ENCODE results near the gene CUL9. TPM values are rescaled to one million over a fixed set of nuclear protein-coding genes. Genes with fewer than 3 reads are reported as not detected.

The CUL9 gene
- total RNA-seq, 4 donors from 2014 or later, result 31.0 to 52.6 (median 38.8) TPM

GRCh38 chr6:43173591-43174262 lies 8.3 kb upstream of the CUL9 start:
- TF ChIP-seq POLR2A (IDR thresholded peaks at IDR 0.05), result no peak
- TF ChIP-seq CTCF (IDR thresholded peaks at IDR 0.05), result no peak
- Histone ChIP-seq H3K27me3 (no peaks in the 10 kb centered on the region), H3K4me1 (peaks cover 8 to 13% of the 10 kb centered on the region in 2 donors), H3K4me3 (peak overlapping the region; percentile 80 to 100), H3K36me3 (no peaks in the 10 kb centered on the region), H3K9me3 (no peaks in the 10 kb centered on the region), H3K27ac (peak overlapping the region; percentile 97 to 100)
- intact Hi-C loops (cut with DNase I; ENCODE audit: low total_unique reads), result no loop called here
- DNase-seq, result no peak

GRCh38 chr6:43174263-43175112 lies 7.5 kb upstream of the CUL9 start:
- peak in 3 of 4 experiments; percentile 19 to 48 (median 29) for TF ChIP-seq CTCF (IDR thresholded peaks at IDR 0.05)
- TF ChIP-seq POLR2A (IDR thresholded peaks at IDR 0.05), result peak; percentile 70 to 77
- Histone ChIP-seq H3K9me3 (no peaks in the 10 kb centered on the region), H3K4me3 (peak overlapping the region; percentile 80 to 100), H3K4me1 (peaks cover 8 to 13% of the 10 kb centered on the region in 2 donors), H3K27me3 (no peaks in the 10 kb centered on the region), H3K36me3 (no peaks in the 10 kb centered on the region), H3K27ac (peak overlapping the region; percentile 97 to 100)
- DNase-seq, result peak; percentile 95 to 98
- intact Hi-C loops (cut with DNase I; ENCODE audit: low total_unique reads), result no loop called here

GRCh38 chr6:43175676-43176422 lies 6.1 kb upstream of the CUL9 start:
- no peaks in the 10 kb centered on the region for H3K27me3 ChIP-seq
- peak overlapping the region; percentile 13 to 97 for H3K27ac ChIP-seq
- TF ChIP-seq CTCF (IDR thresholded peaks at IDR 0.05), result no peak
- no peak for TF ChIP-seq POLR2A (IDR thresholded peaks at IDR 0.05)
- H3K36me3 ChIP-seq, result no peaks in the 10 kb centered on the region
- peaks cover 8 to 13% of the 10 kb centered on the region in 2 donors for H3K4me1 ChIP-seq
- no peaks in the 10 kb centered on the region for H3K9me3 ChIP-seq
- intact Hi-C loops (cut with DNase I; ENCODE audit: low total_unique reads), result no loop called here
- DNase-seq, result no peak
- H3K4me3 ChIP-seq, result no peak overlapping the region

- no peak for DNase-seq
- Histone ChIP-seq H3K36me3 (no peaks in the 10 kb centered on the region), H3K27ac (peak overlapping the region in 1 of 2 donors; percentile 97)
Observed at GRCh38 chr6:43176423-43176786, 5.6 kb upstream of the CUL9 start.

More at GRCh38 chr6:43176423-43176786, 5.6 kb upstream of the CUL9 start:
- peaks cover 8 to 13% of the 10 kb centered on the region in 2 donors for H3K4me1 ChIP-seq
- H3K9me3 ChIP-seq, result no peaks in the 10 kb centered on the region
- H3K27me3 ChIP-seq, result no peaks in the 10 kb centered on the region
- no peak for TF ChIP-seq POLR2A (IDR thresholded peaks at IDR 0.05)
- no peak for TF ChIP-seq CTCF (IDR thresholded peaks at IDR 0.05)
- intact Hi-C loops (cut with DNase I; ENCODE audit: low total_unique reads), result no loop called here
- no peak overlapping the region for H3K4me3 ChIP-seq
